Fibroblast of skin of left quadriceps (primary cell): ENCODE data around the gene KLF11.

Experiments
- DNase-seq, 2 experiments: peaks; one replicate each; pipeline ENCODE4 v3.0.0-alpha.2; 2013; ENCODE audit warnings: low read depth in 2 of 2

KLF11 gene

DNA sequence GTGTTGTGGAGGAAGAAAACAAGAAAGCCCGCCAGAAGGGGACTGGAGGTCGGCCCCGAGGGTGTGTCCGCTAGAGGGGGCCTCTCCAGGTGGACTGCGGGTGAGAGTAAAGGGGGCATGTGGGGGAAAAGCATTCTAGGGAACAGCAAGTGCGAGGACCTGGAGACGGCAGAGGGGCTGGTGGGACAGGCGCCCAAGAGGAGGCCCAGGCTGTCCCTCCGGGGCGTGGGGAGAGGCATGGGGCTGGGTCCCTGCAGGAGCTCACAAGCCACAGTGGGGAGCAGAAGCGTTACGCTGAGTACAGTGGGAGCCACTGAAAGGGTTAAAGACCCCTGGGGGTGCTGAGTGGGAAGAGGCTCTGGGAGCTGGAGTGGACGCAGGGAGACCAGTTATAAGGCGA lies 1.6 kb upstream of the KLF11 start:
- no peak for DNase-seq

DNA sequence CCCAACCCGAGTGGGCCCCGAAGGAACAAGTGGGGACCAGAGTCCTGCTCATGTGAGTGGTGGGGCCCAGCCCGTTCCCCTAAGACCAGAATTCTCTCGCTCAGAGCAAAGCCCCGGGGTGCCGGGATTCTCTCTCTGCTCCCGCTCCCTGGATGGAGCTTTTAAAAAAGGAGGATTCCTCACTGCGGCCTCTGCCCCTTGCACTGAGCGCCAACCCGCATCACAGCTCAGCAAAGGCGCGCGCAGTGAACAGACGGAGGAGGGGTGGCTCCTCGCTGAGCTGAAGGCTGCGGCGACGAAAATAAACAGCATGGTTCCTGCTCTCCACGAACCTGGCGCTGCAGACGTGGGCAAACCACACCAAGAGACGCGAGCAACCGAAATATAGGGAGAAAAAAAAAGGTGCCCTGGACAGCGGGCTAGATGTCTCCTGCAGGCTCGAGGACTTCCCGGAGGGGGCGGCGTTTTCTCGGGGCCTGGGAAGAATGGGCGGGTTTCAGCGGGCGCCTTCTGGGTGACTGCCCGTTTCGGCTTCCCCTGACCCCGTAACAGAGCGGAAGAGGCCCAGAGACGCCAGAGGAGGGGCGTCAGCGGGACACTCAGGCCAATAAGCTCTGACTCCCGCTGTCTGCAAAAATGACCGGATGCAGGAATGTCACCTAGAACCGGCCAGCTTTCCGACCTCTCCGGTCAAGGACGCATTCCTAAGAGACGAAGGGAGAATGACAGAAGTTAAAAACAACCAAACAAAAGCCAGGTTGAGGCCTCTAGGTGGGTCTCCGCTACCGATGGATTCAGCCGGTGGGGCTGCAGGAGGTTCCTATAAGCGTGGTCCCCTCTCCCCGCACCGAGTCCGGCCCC lies 819 bp upstream of the KLF11 start:
- DNase-seq = no peak

DNA sequence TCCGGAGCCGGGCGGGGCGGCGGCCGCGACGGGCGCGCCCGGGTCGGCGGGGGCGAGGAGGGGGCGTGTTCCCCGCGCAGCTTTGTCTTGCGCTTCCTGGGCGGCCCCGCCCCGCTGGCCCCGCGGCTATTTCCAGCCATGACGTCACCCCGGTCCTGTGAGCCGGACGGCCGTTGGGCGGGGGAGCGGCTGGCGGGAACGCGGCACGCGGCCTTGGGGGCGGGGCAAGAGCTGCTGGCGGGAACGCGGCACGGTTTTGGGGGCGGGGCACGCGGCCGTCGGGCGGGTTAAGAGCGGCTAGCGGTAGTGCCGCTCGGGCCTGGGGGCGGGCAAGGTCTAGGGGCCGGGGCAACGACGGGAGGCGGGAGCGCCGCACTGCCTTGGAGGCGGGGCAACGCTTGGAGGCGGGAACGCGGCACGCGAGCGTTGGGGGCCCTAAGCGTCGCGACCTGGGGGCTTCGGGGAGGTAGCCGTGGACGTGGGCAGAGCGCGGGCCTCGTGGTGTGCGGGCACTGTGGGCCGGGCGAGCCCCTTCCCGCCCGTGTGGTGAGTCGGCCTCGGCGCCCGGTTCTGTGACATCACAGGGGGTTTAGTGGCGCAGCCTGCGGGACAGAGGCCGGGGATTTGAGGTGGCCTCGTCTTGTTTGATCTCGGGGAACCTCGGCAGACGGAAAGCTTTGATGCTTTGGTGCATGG lies 704 bp downstream of the KLF11 start:
- DNase-seq = peak; percentile 70 to 72

DNA sequence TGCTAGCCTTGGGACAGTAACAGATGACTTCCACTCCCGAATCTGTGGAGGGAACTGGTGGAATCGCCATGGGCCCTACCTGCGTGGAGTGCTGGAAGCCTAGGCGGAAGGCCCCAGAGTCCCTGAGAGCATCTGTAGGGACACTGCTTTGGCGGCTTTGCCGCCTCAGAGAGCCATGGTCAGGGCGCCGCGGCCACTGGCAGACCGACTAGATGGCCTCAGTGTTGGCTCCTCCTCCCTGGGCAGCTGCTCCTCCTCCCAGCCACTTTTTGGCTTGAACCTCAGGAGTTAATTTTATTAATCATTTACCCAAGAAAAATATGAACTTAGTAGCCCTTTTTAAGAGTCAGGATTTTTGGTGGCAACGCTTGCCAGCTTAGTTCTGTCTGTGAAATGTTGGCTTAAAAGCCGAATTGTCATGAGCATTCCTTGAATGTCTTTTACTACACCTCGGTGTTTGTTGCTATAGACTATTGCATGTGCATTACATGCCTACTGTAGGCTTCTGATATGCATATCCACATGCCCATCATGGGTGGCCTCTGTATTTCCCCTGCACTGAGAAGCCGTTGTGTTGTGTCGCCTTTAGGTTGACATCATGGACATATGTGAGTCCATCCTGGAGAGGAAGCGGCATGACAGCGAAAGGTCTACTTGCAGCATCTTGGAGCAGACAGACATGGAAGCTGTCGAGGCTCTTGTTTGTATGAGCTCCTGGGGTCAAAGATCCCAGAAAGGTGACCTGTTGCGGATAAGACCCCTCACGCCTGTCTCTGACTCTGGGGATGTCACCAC lies 2.4 kb downstream of the KLF11 start:
- no peak for DNase-seq

DNA sequence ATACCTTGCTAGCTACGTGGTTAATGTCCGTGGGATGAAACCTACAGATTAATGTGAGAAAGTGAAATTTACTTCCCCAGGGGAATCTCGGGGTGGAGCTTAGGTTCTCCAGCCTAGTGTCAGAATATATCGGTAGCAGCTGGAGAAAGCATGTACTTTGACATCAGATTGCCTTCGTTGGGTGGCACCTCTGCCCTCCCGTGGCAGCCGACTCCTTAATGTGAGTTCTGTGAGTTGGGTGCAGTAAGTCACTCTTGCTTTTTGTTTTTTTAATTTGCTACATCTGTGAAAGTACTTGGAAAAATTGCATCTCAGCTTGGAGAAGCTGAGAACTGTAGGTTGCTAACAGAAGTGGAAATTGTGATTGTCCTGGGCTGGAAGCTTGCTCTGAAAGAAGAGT lies 3.6 kb downstream of the KLF11 start:
- no peak for DNase-seq

DNA sequence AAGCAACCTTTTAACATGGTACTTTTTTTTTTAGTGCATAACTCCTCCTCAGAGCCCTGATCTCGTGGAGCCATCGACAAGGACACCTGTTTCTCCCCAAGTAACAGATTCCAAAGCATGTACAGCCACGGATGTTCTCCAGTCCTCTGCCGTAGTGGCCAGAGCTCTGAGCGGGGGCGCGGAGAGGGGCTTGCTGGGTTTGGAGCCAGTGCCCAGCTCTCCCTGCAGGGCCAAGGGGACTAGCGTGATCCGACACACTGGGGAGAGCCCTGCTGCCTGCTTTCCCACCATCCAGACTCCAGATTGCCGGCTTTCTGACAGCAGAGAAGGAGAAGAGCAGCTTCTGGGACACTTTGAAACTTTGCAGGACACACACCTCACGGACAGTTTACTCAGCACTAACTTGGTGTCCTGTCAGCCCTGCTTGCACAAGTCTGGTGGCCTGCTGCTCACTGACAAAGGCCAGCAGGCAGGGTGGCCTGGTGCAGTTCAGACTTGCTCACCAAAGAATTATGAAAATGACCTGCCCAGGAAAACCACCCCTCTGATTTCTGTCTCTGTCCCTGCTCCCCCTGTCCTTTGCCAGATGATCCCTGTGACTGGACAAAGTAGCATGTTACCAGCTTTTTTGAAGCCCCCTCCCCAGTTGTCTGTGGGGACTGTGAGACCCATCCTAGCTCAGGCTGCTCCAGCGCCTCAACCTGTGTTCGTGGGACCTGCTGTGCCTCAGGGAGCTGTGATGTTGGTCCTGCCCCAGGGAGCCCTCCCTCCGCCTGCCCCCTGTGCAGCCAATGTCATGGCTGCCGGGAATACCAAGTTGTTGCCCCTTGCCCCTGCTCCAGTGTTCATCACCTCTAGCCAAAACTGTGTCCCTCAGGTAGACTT lies 4.5 kb downstream of the KLF11 start:
- no peak for DNase-seq

DNA sequence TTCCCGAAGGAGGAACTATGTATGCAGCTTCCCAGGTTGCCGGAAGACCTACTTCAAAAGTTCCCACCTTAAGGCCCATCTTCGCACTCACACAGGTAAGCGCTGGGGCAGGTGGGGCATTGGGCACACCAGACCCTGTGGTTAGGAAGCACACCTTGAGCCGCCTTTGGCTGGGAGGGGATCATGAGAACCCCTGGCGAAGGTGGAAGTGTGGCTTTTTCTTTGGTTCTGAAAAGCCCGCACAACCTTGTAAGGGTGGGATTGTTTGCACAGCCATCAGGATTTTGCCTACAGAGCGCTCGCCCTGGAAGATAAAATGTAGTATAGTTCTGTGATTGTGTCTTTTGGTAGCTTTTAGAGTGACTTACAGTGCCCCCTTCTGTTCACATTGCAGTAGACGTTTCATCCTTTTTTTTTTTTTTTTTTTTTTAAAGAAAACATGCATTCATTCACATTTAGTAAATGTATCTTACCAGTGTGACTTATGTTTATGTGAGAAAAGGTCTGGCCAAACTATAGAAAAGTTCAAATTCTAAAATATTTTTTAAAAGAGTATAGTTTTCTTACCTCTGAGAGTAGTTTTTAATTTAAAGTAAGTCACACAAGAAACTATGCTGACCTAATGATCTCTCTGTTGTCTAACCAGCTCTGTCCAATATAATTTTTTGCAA lies 5.3 kb downstream of the KLF11 start:
- DNase-seq = peak in 1 of 2 experiments; percentile 20

DNA sequence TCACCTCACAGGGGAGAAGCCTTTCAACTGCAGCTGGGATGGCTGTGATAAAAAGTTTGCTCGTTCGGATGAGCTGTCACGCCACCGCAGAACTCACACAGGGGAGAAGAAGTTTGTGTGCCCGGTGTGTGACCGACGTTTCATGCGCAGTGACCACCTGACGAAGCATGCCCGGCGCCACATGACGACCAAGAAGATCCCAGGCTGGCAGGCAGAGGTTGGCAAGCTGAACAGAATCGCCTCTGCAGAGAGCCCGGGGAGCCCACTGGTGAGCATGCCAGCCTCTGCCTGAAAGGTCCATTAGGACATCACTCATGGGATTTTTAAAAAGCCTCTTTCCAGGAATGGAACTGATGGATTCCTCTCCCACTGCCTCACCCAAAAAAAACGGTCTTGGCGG lies 8.9 kb downstream of the KLF11 start:
- no peak for DNase-seq

DNA sequence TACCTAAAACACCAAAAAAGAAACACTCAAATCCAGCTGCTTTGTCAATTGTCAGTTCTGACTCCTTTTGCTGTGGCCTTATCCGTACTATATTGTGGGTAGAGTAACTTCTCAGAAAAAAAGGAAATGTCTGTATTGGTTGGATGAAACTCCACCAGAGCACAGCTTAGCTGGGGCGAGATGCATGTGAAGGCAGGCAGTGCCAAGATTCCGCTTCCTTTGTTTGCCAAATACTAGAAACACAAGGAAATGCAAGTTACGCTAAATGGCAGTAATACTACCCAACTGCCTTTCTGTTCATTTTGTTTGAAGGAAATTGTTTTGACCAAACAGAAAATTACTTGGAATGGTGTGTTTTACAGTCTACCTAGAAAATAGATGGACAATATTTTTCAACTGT lies 10.0 kb downstream of the KLF11 start:
- no peak for DNase-seq

DNA sequence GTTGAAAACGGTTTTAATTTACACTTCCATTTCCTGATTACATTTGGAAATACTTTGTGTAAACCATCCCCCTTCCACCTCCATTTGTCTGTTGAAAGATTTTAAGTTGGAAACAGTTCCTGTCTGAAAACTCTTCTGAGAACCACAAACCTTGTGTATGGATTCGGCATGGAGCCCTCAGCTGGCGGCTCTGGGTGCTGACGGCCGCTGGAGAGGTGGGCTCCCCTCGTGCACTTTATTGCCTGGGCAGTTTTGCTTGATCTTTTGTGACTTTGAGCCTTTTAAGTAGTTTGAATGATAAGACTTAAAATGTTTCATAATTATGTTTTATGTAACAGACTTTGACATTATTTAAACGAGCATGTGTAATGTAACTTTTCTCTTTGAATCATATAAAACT lies 11.1 kb downstream of the KLF11 start:
- no peak for DNase-seq

DNA sequence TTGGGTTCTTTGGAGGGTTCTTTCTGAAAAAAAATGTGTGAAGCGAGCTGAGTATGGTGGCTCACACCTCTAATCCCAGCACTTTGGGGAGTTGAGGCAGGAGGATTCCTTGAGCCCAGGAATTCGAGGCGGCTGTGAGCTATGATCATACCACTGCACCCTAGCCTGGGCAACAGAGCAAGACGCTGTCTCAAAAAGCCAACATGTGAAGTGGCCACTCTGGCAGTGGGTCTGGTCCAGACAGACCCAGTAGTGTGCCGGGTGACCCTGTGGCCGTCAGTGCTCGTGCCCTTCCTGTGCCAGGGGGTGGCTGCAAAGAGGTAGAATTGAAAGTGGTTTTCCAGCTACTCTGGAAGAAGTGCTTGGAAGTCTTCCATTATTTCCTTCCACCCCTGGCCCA lies 11.6 kb downstream of the KLF11 start:
- no peak for DNase-seq

DNA sequence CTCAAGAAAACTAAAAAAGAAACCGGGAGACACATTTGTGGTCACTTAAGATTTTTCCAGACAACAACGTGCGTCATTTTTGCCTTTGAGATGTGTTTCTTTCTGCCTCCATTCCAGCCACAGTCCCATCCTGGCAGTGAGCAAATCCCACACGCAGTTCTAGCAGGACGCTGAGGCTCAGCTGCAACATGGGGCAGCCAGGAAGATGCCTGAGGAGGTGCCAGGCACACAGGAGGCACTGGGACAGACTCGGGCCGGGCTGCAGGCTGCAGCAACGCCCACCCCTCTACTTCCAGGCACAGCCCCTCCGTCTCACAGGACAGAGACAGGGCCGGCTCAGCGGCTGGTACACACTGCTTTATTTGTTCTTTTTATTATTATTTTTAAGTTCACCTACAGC lies 13.1 kb downstream of the KLF11 start:
- no peak for DNase-seq

DNA sequence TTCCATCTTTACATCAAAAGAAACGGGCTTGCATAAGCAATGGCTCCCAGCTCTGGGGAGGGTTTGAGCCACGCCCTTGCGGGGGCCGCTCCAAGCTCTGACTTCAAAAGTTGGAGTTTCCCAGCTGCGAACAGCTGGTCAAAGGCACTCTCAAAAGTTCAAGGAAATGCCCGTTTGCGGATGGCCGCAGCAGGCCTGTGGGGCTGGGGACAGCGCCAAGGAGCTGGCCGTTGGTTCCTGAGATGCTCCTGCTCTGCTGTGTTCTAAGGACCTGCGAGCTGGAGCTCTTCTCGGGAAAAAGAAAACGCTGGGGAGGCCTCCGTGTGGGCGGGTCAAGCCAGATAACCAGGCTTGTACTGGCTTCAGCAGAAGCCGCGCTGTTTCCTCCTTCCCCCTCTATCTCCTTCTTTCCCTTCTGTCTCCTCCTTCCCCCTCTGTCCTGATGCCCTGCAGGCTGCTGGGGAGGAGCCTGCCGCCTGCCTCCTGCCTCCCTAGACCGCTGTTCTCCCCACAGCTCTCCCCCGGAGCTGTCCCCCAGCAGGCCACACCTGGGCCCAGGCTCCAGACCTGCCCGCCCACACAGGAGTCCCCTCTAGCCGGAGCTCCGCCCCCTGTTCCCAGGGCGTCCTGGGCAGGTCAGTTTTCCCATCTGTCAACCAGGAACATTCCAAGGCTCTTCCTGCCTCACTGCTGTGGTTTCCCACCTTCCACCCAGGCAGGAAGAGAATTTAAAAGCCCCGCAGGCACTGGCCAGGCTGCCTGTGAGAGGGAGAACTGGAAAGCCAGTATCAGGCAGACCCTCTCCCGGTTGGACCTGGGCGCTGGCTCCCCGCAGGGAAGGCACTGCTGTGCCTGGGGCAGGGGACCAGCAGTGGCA lies 14.1 kb downstream of the KLF11 start:
- DNase-seq = no peak

DNA sequence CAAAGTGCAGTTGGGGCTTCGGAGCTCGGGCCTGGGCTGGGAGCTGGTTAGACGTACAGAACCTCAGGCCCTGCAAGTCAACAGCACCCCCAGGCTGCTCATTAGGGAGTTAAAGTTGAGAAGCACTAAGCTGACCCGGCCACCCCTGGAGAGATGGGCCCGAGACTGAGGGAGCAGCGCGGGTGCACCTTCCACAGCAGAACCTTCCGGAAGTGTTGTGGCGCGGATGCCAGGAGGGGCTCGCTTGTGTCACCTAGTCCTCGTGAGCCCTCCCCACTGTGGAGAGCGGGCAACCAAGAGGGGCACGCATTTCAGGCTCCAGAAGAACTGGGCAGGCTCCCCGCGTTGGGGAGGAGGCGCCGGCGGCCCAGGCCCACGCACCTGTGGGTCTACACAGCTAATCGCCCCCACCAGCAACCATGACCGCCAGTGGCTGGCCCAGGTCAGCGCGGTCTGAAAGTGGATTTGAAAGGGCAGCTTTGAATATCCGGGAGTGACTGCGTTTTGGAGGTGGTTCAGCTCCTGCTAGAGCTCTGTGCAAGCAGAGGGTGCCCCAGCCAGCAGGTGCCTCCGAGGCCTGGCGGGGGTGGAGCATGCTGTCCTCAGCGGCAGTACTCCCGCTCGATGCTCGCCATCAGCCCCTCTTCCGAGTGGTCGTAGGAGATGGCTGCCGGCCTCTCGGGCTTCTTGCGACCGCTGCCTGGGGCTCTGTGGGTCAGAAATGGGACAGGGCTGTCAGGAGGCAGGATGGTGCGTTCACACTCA lies 15.1 kb downstream of the KLF11 start:
- no peak for DNase-seq

DNA sequence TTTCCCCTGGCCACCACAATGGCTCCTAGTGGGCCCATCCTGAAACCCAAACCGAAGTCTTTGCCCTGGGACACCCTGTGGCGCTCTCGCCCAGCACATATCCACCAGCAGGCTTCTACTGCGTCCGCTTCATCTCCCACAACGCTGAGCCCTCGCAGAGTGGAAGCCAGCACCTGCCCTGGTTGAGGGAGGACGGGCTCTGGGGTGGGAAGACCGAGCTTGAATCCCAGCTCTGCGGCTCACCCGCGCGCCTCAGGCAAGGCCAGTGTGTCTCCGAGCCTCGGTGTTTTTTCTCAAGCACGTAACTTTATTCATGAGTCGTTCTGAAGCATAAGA lies 15.6 kb downstream of the KLF11 start:
- no peak for DNase-seq

DNA sequence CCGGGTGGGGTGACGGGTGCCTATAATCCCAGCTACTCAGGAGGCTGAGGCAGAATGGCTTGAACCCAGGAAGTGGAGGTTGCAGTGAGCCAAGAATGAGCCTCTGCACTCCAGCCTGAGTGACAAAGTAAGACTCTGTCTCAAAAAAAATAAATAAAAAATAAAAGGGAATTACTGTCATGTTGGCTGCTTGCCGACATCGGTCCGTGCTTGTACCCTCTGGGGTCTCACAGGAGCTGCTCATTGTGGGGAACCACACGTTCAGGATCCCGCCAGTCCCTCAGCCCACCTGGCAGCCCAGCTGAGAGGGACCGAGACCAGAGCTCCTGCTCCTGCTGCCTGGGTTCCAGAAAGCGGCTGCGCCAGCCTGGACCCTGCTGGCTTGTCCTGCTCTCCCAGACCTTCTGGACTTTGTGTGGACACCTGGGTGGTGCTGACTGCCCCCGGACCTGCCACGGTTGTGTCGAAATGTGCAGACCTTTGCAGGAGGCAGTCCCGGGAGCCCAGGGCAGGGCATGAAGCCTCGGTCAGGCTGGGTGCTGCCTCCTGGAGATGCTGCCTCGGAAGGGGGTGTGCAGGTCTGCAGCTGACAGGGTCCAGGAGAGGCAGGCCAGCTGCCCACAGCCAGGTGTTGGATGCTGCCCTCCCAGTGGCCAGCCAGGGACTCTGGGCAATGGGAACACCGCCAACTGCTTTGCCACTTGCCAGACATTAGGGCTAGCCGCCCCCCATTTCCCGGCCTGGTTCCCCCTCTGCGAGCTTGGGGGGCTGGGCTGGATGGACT lies 16.4 kb downstream of the KLF11 start:
- no peak for DNase-seq

DNA sequence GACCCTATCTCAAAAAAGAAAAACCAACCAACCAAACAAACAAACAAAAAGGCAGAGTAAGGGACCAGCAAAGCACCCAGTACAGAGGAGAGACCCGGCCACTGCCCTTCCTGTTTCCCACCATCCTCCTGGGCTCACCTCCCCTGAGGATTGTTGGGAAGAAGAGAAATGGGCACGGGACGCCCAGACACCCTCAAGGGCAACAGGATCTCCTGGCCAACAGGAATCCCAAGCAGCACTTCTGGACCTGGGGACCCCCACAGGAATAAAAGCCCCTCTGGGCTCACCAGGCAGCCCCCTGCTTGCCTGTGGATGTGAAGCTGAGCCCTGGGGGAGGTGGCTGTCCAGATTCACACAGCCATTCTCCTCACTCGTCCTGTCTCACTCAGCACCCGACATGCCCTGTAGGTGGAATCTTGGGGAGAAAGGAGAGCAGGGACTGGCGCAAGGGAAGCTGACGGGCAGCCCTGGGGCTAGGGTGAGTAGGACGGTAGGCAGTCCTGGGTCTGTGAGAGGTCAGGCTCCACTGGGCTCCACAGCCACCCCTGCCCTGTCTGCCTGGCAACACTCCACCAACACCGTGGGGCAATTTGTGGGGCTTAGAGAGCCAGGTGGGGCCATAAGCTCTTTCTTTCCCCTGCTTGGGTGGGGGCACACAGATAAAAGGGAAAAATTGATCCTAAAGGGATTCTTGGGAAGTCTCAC lies 18.0 kb downstream of the KLF11 start:
- no peak for DNase-seq

DNA sequence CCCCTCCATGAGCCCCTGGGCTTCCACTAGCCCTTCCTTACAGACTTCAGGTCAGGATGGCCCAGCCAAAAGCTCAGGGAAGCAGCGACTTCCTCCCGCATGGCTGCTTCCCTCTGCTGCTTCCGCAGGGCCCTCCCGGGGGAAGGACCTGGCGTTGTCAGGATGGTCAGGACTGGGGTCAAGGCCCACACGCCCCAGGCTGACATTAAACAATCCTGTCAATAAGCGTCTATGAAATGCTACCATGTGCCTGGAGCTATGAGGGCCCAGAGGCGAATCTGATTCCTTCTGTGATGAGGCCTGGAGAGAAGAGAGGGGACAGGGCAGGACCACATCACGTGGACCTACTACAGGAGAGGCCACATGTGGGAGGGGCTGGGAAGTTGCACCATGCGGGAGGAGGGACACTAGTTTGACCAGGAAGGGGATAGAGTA lies 19.6 kb downstream of the KLF11 start:
- no peak for DNase-seq
